Thyroid gland (tissue), 4 donors: ENCODE results near the gene EIF1AX. TPM values are rescaled to one million over a fixed set of nuclear protein-coding genes. Genes with fewer than 3 reads are reported as not detected.

ENCODE experiments used
- DNase-seq, 2 donors: peaks; one replicate each; pipeline ENCODE4 v3.0.0-alpha.2; 2019
- H3K27ac ChIP-seq, 3 donors: fragments of 200-600 bp; sonication (generic); 1 replicate in 2 of 3; 2 replicates in 1 of 3; pipeline ENCODE4 v1.5.1; 2016 to 2019; ENCODE audit warnings: mild to moderate bottlenecking in 1 of 3, moderate library complexity in 1 of 3
- H3K27me3 ChIP-seq: fragments of 200-600 bp; sonication (generic); one replicate; pipeline ENCODE4 v1.5.1; 2019
- H3K36me3 ChIP-seq, 2 donors: fragments of 200-600 bp; sonication (generic); one replicate each; pipeline ENCODE4 v1.5.1; 2016 to 2019
- H3K4me1 ChIP-seq, 2 donors: fragments of 200-600 bp; sonication (generic); one replicate each; pipeline ENCODE4 v1.5.1; 2017 to 2019
- H3K4me3 ChIP-seq, 3 donors: fragments of 200-600 bp; sonication (generic); replicated peaks in 1 of 3; 1 replicate in 2 of 3; 2 replicates in 1 of 3; pipeline ENCODE4 v1.5.1; 2016; ENCODE audit warnings: mild to moderate bottlenecking in 1 of 3
- H3K9me3 ChIP-seq: fragments of 200-600 bp; sonication (generic); one replicate; pipeline ENCODE4 v1.5.1; 2017
- CTCF ChIP-seq, 6 experiments: fragments of 200-600 bp in 3 of 6; fragments of 450-650 bp in 3 of 6; sonication (generic) in 3 of 6; IDR thresholded peaks; one replicate each; pipeline ENCODE4 v1.5.1; 2016 to 2019; ENCODE audit warnings: antibody characterized with exemption in 6 of 6, mild to moderate bottlenecking in 2 of 6, inconsistent platforms in 1 of 6, moderate library complexity in 1 of 6
- POLR2A ChIP-seq, 2 donors: fragments of 450-650 bp; IDR thresholded peaks; one replicate each; pipeline ENCODE4 v1.6.1; 2017; ENCODE audit warnings: antibody characterized with exemption in 2 of 2, mild to moderate bottlenecking in 2 of 2, moderate library complexity in 1 of 2
- WGBS, 2 donors: methylation state at CpG; one replicate each; pipeline ENCODE4 v1.1.5; 2017; 5-methylcytosine and 5-hydroxymethylcytosine counted together
- intact Hi-C: fragments of 100-400 bp; cut with DNase I; formaldehyde crosslinking; loops from one replicate; pipeline ENCODE4 v1.15.1; 2023
- total RNA-seq, 4 donors: library from RNA; depleted of rRNA; stranded (reverse); fragments of >200 nt; gene quantifications; one replicate each; pipeline ENCODE4 v1.2.3, GENCODE V29; 2016

EIF1AX gene
- total RNA-seq, 4 donors from 2014 or later: 47.0 to 63.6 (median 57.3) TPM

DNA sequence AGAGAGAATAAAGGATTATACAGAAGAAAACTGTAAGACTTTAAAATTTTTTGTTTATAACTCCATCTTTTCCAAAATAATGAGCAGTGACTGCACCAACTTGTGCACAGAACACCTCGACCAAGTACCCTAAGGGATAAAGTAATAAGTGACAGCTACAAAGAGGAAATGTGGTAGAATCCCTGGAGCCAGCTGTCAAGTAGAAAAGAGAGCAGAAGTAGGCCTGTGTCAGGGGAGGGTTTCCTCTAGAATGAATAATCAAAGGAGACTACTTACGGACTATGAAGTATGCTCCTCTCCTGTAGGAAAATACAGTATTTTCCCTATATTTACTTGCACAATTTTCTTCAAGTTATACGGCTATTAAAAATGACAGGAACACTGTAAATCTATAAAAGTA lies 1.2 kb downstream of the EIF1AX start:
- H3K4me1 ChIP-seq: peaks cover 15 to 17% of the 10 kb centered on the region in 2 donors
- no peaks in the 10 kb centered on the region for H3K27me3 ChIP-seq
- H3K4me3 ChIP-seq: peak overlapping the region in 2 of 3 donors; percentile 56 to 95
- TF ChIP-seq POLR2A (IDR thresholded peaks at IDR 0.05): no peak
- TF ChIP-seq CTCF (IDR thresholded peaks at IDR 0.05): no peak
- no peaks in the 10 kb centered on the region for H3K9me3 ChIP-seq
- intact Hi-C loops: no loop called here
- WGBS, 2 donors: 6 to 14% methylated on average over 3 of the region's 3 CpGs
- peaks cover 13 to 15% of the 10 kb centered on the region in 2 donors for H3K36me3 ChIP-seq
- DNase-seq: no peak
- peak overlapping the region in 1 of 3 donors; percentile 84 for H3K27ac ChIP-seq

DNA sequence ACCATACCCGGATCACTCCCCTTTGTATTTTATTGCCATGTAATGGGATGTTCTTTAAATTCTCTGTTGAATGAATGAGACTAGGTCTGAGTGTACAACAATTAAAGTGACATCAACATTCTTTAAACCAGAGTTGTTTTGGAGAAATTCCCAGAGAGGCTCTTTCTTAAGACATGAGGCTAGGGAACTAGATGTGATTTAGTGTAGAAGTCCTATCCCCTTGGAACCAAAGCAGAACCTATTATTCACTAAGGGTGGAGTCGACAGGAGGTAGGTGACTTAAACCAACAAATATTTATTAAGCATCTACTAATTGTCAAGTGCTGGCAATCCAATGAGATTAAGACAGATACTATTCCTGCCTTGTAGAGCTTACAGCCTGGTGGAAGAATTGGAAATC lies 1.7 kb downstream of the EIF1AX start:
- peaks cover 15 to 16% of the 10 kb centered on the region in 2 donors for H3K36me3 ChIP-seq
- H3K27ac ChIP-seq: no peak overlapping the region
- H3K4me1 ChIP-seq: peaks cover 15 to 17% of the 10 kb centered on the region in 2 donors
- no peak for DNase-seq
- 40 to 60% methylated on average over 2 of the region's 2 CpGs for WGBS, 2 donors
- H3K27me3 ChIP-seq: no peaks in the 10 kb centered on the region
- intact Hi-C loops: no loop called here
- TF ChIP-seq POLR2A (IDR thresholded peaks at IDR 0.05): no peak
- TF ChIP-seq CTCF (IDR thresholded peaks at IDR 0.05): no peak
- no peaks in the 10 kb centered on the region for H3K9me3 ChIP-seq
- H3K4me3 ChIP-seq: peak overlapping the region in 1 of 3 donors; percentile 95

DNA sequence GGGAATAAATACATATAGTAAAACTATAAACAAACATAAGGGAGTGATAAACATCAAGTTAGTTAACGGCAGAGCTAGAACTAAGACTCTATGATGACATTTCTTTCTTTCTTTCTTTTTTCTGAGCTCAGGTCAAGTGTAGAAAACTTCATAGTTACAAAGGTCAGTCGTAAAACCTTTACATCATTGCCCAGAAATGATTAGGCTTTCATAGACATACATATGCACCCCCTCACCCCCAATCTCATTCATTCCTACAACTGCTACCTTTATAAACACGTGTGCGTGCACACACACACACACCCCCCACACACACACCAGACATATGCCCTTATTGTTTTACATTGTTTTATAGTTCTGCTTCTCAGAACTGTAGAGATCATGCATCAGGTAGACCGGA lies 5.7 kb downstream of the EIF1AX start:
- 52 to 90% methylated on average over 5 of the region's 5 CpGs for WGBS, 2 donors
- intact Hi-C loops: no loop called here
- H3K9me3 ChIP-seq: no peaks in the 10 kb centered on the region

DNA sequence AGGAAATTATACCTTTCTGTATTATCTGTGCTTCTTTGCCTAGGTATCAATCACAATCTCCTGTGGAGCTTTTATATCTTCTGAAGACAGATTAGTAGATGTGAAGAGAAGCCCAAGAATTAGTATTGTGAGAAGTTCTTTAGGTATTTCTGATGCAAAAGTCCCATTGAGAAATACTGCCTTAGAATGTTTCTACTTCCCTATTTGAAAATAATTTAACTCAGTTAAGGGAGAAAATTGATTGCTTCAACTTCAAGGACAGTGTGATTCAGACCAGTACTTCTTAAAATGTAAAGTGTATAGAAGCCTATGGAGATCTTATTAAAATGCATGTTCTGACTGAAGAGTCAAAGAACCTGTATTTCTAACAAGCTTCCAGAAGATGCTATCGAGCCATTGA lies 9.0 kb downstream of the EIF1AX start:
- H3K4me1 ChIP-seq: no peaks in the 10 kb centered on the region
- 88 to 95% methylated on average over 1 of the region's 1 CpG for WGBS, 2 donors
- H3K27me3 ChIP-seq: no peaks in the 10 kb centered on the region
- intact Hi-C loops: no loop called here
- no peaks in the 10 kb centered on the region for H3K9me3 ChIP-seq
- H3K27ac ChIP-seq: no peak overlapping the region
- H3K36me3 ChIP-seq: peaks cover 38 to 61% of the 10 kb centered on the region in 2 donors
- TF ChIP-seq POLR2A (IDR thresholded peaks at IDR 0.05) (no peak), CTCF (IDR thresholded peaks at IDR 0.05) (no peak)
- no peak overlapping the region for H3K4me3 ChIP-seq
- no peak for DNase-seq

More for the DNA sequence above, 5.7 kb downstream of the EIF1AX start:
- no peak for DNase-seq
- H3K4me1 ChIP-seq: peaks cover 15 to 17% of the 10 kb centered on the region in 2 donors
- H3K27ac ChIP-seq: no peak overlapping the region
- H3K4me3 ChIP-seq: no peak overlapping the region
- no peak for TF ChIP-seq POLR2A (IDR thresholded peaks at IDR 0.05)
- TF ChIP-seq CTCF (IDR thresholded peaks at IDR 0.05): no peak
- no peaks in the 10 kb centered on the region for H3K27me3 ChIP-seq
- H3K36me3 ChIP-seq: peaks cover 38 to 50% of the 10 kb centered on the region in 2 donors

DNA sequence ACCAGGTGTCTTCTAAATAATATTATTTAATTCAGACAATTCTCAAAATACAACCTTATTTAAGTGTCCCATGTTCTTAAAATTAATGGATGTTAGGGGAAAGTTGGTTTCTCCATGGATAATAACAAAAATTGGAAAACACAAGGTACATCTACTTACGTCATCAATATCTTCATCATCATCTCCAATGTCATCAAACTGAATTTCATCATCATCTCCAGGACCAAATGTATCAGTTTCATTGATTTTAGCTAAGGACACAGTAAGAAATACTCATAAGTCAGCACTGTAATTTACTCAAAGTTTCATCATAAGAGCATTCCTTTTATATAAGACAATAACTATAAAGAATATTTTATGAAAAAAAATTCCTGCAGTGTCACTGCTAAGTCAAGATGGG lies 11.3 kb downstream of the EIF1AX start:
- intact Hi-C loops: no loop called here
- Histone ChIP-seq H3K36me3 (peaks cover 24 to 48% of the 10 kb centered on the region in 2 donors), H3K27me3 (no peaks in the 10 kb centered on the region), H3K4me1 (no peaks in the 10 kb centered on the region), H3K4me3 (no peak overlapping the region), H3K27ac (no peak overlapping the region), H3K9me3 (no peaks in the 10 kb centered on the region)
- no peak for DNase-seq
- 100% methylated on average over 1 of the region's 1 CpG for WGBS, 2 donors
- TF ChIP-seq POLR2A (IDR thresholded peaks at IDR 0.05) (no peak), CTCF (IDR thresholded peaks at IDR 0.05) (no peak)
